SIG-M5 treated with dmso at 0.1 percent for 504 hours (cell line): ENCODE measurements around the gene MRPL1.
A peak's percentile ranks its signal among the peaks of the same experiment; 100 is the strongest.

ENCODE experiments used
- DNase-seq: peaks from one replicate; lab custom pipeline; 2025; ENCODE audit not compliant: unreplicated experiment; lab: John Stamatoyannopoulos, UW

The MRPL1 gene

GRCh38 chr4:77862478-77863216 is at the start of gene MRPL1:
TSS of gene MRPL1 (plus strand) at chr4:77862830. CDS start at chr4:77862849, 19 bp downstream.
- DNase-seq: peak; percentile 98

DNA sequence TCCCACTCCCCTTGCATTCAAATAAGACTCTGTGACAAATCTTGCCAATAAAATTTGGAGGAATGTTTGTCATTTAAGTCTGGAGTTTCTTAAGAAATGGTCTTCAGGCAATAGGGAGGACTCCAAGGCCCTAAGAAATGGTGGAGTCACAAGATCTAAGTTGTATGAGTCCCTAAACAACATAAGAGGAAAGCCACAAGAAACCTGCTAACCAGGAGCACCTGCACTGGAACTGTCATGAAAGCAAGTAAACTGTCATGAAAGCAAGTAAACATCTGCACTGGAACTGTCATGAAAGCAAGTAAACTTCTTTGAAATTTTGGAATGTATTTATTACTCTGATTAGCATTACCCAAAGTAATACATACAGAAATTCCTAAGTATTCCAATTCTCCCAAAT is 47.0 kb upstream of the MRPL1 start:
- DNase-seq: no peak

- DNase-seq: no peak
These were observed 46.1 kb upstream of the MRPL1 start for GRCh38 chr4:77816546-77816945.

- no peak for DNase-seq
These were observed 45.1 kb upstream of the MRPL1 start for GRCh38 chr4:77817304-77818072.

GRCh38 chr4:77818073-77818601 is 44.5 kb upstream of the MRPL1 start:
- DNase-seq: peak; percentile 90

DNA sequence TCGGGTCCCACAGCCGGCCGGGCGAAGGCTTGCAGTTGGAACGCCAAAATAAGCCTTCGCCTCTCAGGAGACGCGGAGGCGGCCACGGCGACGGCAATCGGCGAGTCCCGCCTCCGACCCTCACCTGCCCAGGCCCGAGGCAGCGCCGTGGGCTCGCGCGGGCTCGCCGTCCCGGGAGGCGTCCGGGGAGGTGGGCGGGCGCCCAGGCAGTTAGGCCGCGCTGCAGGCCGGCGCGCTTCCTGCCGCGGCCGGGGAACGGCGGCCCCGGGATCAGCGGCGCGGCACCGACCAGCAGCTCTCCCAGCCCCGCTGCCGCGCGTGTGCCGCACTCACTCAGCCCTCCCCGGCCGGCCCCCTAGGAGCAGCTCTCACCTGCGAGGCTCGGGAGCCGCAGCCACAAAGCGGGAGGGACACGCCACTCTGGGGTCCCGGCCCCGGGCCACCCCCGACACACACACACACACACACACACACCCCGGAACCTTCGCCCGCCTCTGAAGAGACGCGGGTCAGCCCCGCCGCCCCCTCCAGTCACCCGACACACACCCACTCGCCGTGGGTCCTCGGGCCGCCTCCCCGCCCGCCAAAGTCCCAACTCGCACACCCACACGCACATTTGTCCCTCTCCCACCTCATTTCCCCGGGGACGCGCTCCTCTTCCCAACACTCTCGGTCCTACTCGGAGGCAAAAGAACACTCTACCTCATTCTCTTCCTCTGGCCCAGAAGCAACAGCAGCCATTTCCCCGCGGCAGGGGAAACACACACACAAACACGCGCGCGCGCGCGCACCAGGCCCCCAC is 43.8 kb upstream of the MRPL1 start, which contains the start of gene CNOT6L:
Gene CNOT6L (minus strand): TSS at position 767 of the 802 bp plus-strand sequence. CDS start 60 bp downstream, at position 707.
- DNase-seq: peak; percentile 61

GRCh38 chr4:77819404-77819842 is 43.2 kb upstream of the MRPL1 start:
- no peak for DNase-seq

DNA sequence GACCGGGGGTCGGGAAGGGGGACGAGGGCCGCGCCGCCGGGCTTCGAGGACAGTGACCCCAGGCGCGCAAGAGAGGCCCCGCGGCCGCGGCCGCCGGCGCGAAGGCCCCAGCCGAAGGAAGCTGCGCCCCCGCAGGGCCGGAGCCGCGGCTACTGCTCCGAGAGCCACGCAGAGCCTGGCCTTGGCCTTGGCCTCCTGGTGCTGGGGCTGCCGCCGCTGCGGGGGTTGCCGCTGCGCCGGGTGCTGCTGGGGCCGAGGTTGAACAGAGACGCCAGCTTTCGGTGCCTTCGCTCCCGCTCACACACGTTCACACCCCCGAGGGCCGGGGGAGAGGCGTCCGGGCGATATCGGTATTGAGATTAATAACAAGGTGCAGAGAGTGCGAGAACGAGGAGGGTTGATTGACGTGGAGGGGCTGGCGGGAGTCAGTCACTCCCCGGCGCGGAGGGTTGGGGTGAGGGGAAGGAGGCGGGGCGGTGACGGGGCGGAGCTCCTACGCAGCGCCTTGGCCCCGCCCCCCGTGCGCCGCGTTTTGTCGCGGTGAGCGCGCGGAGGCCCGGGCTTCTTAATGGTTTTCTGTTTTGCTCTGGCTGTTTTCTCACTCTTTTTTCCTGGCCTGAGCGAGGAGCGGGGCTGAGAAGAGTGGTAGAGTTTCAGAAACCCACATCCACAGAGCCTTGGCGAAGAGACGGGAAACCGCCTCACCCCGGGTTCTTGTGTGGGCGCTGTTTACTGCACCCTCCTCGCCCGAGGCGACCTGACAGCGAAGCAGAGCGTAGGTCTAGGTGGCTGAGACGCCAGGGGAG is 42.6 kb upstream of the MRPL1 start:
- DNase-seq: peak; percentile 83

DNA sequence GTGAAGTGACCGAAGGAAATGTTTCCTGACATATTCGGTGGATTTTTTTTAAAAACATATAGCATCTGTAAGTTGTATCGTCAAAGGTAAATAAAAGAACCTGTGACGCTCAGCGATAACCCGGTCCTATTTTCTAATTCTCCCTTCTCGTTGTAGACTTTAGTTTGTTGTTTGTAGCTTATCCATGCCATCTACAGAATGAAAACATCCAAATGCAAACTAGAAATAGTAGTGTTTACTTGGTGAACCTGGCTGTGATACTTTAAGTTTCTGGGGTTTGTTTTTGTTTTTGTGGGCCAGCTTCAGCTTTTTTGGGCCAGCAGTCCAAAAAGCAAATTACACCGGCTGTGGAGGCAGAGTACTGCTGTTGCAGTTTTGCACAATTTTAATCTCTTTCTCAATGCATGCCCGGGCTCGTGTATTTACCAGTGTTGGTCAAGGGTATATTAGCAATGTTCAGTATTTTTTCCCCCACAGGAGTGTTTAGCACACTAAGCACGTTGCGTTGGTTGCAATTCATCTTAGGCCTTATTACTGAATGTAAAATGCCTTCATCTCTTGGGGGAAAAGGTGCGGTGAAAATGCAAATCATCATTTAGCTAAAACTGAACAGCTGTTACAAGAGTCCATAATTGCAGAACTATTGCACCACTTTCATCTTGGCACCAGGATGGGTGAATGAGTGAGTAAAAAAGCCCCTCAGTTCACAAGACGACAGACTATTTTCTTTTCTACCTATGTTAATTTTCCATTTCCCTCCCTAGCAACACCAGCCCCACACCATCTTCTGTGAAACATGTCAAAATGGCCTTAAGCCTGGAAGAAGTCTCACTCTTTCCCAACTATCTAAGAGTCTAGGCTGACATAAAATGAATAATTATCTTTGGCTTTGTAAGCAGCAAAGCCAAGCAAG is 41.7 kb upstream of the MRPL1 start:
- DNase-seq: peak; percentile 50

GRCh38 chr4:77821775-77822174 is 40.9 kb upstream of the MRPL1 start:
- peak; percentile 10 for DNase-seq

DNA sequence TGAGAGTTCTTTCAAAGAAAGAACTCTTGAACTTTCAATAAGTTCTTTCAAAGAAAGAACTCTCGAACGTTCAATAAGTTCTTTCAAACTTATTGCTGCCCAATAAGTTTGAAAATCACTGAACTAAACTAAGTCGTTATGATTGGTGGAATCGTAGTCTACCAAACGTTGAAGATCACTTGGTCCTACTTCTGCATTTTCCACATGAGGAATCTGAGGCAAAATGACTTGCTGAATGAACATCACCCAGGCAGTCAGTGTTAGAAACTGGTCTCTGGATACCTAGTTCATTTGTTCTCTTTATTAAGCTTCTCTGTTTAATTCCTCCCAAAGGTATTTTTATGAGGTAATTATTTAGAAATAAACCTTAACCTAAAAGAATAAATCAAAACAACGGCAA is 36.4 kb upstream of the MRPL1 start:
- DNase-seq: no peak

DNA sequence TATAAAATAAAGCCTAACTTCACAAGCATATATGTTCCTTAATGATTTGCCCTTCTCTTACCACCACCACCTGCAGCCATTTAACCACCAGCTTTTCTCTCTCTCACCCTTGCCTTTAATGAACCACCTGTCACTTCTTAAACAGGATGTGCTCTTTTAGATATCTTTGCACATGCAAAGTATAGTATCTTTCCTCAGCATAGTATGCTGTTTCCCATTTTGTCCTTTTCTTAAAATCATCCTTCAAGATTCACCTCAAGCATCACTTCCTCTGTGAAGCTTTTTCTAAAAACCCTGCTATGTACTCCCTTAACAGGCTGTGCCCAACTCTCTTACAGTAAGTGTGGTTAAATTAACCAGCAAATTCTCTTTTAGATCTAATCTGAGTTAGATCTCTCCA is 35.3 kb upstream of the MRPL1 start:
- no peak for DNase-seq

DNA sequence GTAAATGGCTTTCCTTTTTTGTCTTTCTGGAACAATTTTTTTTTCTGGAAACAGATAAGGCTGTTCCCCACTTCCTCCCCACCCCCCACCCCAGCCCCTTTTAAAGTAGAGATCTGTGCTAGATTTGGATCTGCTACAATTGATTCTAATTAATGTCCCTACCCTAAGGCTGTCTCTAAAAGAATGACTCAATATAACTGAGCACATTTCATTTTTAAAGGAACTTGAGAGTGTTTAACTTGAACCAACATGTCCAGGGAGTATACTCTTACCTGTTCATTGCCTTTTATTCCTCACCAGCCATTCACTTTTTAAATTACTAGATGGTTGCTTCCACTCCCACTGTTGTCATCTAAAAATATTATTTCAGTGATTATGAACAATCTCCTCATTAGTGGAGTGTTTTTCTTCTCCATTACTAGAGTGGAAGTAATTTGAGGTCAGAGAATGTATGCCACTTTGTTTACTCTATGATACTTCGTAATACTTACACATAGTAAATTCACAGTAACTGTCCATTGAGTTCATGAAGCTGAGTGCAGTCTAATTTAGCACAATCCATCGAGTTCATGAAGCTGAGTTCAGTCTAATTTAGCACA is 29.4 kb upstream of the MRPL1 start:
- DNase-seq: no peak

GRCh38 chr4:77834403-77834802 is 28.2 kb upstream of the MRPL1 start:
- no peak for DNase-seq

- DNase-seq: no peak
These were observed 19.0 kb upstream of the MRPL1 start for GRCh38 chr4:77843628-77844027.

- DNase-seq: no peak
These were observed 18.3 kb upstream of the MRPL1 start for GRCh38 chr4:77844363-77844762.

- no peak for DNase-seq
These were observed 17.2 kb upstream of the MRPL1 start for GRCh38 chr4:77845400-77845799.

DNA sequence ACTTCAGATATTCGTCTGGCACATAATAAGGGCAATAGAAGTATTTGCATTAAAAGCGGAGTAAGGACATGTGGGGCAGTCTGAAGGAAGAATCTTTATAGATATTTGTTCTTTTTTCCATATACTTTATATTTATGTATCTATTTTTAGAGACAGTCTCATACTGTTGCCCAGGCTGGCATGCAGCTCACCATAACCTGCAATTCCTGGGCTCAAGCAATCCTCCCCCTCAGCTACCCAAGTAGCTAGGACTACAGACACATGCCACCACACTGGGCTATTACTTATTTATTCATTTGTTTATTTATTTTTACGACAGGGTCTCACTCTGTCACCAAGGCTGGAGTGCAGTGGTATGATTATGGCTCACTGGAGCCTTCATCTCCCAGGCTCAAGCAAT is 16.7 kb upstream of the MRPL1 start:
- no peak for DNase-seq

GRCh38 chr4:77848508-77848907 is 14.1 kb upstream of the MRPL1 start:
- DNase-seq: no peak
